CD4-positive, alpha-beta T cell treated with Interferon gamma for 1 hour (primary cell): ENCODE measurements around the gene BTBD9.
"Not testable (repeated sequence)": the region's sequence is repeated elsewhere in the genome, so short reads cannot be mapped to it uniquely, and the experiment has no call there.

ENCODE experiments used
- DNase-seq: peaks from one replicate; pipeline ENCODE4 v3.0.0-alpha.2; 2020

BTBD9 gene

GRCh38 chr6:38370653-38371601, 268.8 kb downstream of the BTBD9 start:
- DNase-seq, result no peak

- no peak for DNase-seq
Observed at GRCh38 chr6:38367231-38367630, 272.5 kb downstream of the BTBD9 start.

DNA sequence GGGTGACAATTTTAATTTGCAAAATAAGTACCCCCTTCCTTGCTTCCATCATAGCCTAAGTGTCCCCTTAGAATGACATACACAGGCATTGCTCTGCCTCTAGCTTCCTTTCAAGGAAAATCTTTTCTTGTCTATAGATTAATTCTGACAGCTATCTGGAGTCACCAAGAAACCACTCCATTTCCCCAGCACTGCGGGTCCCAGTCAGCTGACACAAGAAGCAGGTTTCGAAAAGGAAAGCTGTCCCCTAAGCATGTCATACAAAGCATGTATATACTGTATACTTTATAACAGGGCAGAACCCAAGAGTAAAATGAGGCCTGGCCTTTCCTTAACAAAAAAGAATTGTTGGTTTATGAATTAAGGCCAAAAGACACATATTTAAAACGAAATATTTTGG, 273.5 kb downstream of the BTBD9 start:
- DNase-seq, result no peak

DNA sequence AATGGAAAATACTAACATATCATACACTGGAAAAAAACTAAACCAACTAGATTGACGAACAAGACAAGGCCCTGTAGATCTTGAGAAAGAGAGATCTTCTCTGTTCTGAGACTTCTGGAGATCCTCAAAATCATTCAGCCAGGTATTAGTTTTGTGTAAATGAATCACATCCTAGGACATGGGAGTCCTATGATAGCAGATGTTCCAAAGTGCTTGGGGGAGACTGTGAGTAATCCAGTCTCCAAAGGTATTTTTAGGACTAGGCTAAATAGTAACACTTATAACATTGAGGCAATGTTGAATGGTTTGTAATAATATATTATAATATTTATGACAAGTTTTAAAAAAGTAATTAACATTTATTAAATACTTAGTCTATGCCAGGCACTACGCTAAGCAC, 275.0 kb downstream of the BTBD9 start:
- no peak for DNase-seq

DNA sequence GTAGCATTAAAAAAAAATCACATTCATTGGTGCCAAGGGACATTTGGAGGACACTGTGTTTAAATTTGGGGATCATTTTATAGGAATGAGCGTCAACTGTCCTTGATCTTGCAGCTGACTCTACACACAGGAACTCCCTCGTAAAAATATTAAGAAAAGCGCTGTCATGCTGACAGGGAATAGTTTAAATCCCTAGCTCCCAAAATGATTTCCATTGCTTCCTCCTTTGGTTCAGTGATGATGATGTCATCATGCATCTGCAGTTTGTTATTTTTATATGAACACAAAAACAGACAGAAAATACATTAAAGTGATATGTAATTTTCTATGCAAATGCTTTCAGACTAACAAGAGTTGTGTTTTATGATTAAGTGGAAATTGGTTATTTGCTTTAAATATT, 275.6 kb downstream of the BTBD9 start:
- DNase-seq, result no peak

GRCh38 chr6:38355519-38355918, 284.2 kb downstream of the BTBD9 start:
- no peak for DNase-seq

DNA sequence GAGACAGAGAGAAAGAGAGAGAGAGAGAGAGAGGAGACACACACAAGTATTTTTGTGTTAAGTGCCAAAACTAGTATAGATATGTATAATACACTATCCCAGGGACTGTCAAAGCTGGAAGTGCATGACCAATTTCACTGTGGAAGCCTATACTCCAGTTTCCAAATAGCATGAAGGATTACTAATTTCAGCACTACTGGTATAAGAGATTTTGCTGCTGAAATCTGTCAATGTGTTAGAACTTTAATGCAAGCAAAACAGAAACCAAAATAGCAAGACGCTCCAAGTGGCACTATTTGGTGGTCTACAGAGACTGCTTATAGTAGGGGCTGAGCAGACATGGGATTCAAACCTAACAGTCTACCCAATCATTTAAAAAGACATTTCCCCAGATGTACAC, 284.8 kb downstream of the BTBD9 start:
- no peak for DNase-seq

- DNase-seq, result no peak
Observed at GRCh38 chr6:38354037-38354381, 285.7 kb downstream of the BTBD9 start.

- DNase-seq, result no peak
Observed at GRCh38 chr6:38353310-38354036, 286.3 kb downstream of the BTBD9 start.

- DNase-seq, result no peak
Observed at GRCh38 chr6:38352636-38353035, 287.1 kb downstream of the BTBD9 start.

DNA sequence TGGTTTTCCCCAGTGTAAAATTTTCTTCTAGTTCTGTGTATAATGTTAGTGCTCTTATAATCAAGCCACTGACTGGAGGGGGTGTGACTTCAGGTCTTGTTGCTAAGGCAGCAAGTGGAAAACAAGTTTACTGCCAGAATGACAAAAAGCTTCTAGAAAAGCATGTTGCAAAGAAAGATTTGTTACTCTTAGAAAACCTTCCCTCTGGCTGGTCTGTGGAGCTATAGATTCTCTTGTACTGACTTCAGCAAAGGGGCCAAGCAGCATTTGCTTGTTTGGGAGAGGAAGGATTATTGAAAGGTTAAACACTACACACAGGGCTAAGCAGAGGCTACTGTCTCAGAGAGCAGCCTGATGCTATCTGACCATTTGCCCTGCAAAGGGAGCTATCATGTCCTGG, 288.8 kb downstream of the BTBD9 start:
- no peak for DNase-seq

GRCh38 chr6:38350220-38350619, 289.5 kb downstream of the BTBD9 start:
- no peak for DNase-seq

GRCh38 chr6:38349795-38350194, 289.9 kb downstream of the BTBD9 start:
- DNase-seq, result no peak

DNA sequence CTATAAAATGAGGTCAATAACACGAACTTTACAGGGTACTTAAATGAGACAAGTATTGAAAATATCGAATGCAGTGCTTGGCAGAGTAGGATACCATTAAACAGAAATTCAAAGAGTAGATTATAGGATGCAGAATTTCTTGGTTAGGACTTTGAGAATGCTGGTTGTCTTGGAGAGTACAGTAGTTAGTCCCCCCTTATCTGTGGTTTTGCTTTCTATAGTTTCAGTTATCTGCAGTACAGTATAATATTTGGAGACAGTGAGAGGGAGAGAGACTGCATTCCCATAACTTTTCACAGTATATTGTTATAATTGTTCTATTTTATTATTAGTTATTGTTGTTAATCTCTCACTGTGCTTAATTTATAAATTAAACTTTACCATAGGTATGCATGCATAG, 290.5 kb downstream of the BTBD9 start:
- DNase-seq, result no peak

GRCh38 chr6:38348371-38348770, 291.4 kb downstream of the BTBD9 start:
- DNase-seq, result no peak

DNA sequence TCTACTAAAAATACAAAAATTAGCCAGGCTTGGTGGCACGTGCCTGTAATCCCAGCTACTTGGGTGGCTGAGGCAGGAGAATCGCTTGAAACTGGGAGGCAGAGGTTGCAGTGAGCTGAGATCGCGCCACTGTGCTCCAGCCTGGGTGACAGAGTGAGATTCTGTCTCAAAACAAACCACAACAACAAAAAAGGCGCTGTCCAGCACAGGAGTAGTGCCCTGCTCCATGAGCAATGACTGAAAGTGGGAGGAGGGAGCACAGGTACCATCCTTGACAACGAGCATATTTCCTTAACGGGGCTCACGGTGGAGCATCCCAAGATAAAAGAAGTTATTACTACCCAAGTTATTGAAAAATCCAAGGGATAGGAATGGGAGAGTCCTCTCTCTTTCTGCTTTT, 291.9 kb downstream of the BTBD9 start:
- DNase-seq, result not testable (repeated sequence)

DNA sequence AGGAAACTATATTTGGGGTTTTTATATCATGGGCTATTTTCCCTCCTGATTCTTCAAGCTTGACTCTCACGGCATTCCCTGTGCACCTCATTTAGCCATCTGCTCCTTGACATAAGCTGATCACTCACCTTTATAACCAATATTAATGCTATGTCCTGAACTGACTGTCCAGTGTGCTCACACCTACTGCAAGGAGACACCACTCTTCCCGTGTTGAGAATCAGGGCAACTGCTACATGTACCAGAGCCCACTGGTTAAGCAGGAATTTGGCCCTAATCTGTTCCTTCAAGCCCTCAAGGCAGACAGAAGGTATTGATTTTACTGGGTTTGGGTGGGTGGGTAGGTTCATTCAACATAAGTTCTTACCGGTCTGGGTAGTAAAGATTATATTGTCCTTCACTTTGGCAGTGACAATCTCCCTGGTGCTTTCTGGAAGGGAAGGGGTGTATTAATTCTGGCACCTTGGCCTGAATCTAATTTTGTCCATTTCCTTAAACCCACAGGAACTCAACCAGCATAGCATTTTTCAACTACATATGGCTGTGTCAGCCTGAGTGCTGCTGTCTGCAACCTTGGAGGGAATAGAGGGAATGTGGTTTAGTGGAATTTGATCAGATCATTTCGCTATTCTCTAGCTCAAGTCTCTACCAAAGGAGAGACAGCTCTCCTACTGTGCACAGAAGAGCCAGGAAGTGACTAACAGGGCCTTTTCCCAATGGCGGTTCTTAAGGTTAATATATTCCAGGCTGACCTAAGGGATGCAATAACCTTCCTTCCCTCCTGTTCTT, 293.2 kb downstream of the BTBD9 start:
- DNase-seq, result no peak

GRCh38 chr6:38345586-38345985, 294.1 kb downstream of the BTBD9 start:
- DNase-seq, result no peak

GRCh38 chr6:38341496-38341895, 298.2 kb downstream of the BTBD9 start:
- no peak for DNase-seq

DNA sequence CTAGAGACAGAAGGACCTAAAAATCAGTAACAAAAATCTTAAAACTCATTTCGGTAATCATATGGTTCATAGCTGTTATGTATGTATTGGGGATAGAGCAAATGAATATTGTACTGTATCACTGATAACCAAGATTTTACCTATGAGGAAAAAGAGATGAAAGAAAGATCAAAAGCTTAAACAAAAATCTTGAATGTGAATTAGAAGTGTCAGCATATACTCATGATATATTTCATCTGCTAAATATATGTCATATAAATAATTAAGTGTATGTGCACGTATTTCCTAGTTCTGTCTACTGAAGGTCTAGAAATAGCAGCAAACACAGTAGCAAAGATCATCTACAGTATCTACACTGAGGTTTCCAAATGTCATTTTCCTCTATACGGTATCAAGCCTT, 299.8 kb downstream of the BTBD9 start:
- no peak for DNase-seq

- DNase-seq, result no peak
Observed at GRCh38 chr6:38337819-38338465, 301.8 kb downstream of the BTBD9 start.

GRCh38 chr6:38336922-38337321, 302.8 kb downstream of the BTBD9 start:
- DNase-seq, result no peak

DNA sequence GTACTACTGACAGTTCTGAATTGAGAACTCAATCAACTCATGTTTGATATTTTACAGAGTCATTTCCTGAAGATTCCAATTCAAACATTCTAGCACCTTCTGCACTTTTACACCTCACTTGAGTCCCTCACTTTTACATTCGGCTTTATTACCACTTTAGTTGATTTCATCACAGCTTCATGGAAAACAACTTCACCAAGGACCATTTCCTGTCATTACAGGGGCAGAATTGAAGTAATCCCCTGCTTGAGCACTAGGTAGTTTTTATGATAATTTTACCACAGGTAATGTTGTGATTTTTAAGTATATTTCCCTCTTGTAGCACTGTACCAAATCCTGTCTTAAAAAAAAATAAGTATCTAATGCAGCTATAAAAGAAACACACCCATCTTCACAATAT, 312.9 kb downstream of the BTBD9 start:
- DNase-seq, result no peak
